ENCODE data around the gene MROH7.

MROH7 gene

GRCh38 chr1:54653036-54653435 lies 11.4 kb downstream of the MROH7 start:
- no peak for DNase-seq

GRCh38 chr1:54658164-54658913 lies 16.8 kb downstream of the MROH7 start:
- DNase-seq: no peak

GRCh38 chr1:54663725-54664124 lies 22.1 kb downstream of the MROH7 start:
- DNase-seq: no peak

GRCh38 chr1:54664364-54664763 lies 22.8 kb downstream of the MROH7 start:
- DNase-seq: no peak

- no peak for DNase-seq
These were observed 24.3 kb downstream of the MROH7 start for GRCh38 chr1:54665852-54666251.

GRCh38 chr1:54666333-54666732 lies 24.7 kb downstream of the MROH7 start:
- no peak for DNase-seq

GRCh38 chr1:54667797-54668196 lies 26.2 kb downstream of the MROH7 start:
- DNase-seq: no peak

- DNase-seq: no peak
These were observed 27.0 kb downstream of the MROH7 start for GRCh38 chr1:54668567-54668966.

GRCh38 chr1:54671985-54672608 lies 30.5 kb downstream of the MROH7 start:
- peak; percentile 2 for DNase-seq

GRCh38 chr1:54678776-54679643 lies 37.4 kb downstream of the MROH7 start:
- no peak for DNase-seq

- no peak for DNase-seq
These were observed 38.1 kb downstream of the MROH7 start for GRCh38 chr1:54679706-54680105.

- no peak for DNase-seq
These were observed 38.8 kb downstream of the MROH7 start for GRCh38 chr1:54680387-54680786.

- DNase-seq: peak; percentile 13
These were observed 39.8 kb downstream of the MROH7 start for GRCh38 chr1:54681358-54681757.

GRCh38 chr1:54683453-54683852 lies 41.9 kb downstream of the MROH7 start:
- no peak for DNase-seq

- DNase-seq: no peak
These were observed 43.8 kb downstream of the MROH7 start for GRCh38 chr1:54685335-54685905.

GRCh38 chr1:54686155-54686554 lies 44.6 kb downstream of the MROH7 start:
- DNase-seq: no peak

GRCh38 chr1:54694771-54695170 lies 53.2 kb downstream of the MROH7 start:
- no peak for DNase-seq

GRCh38 chr1:54695221-54695620 lies 53.6 kb downstream of the MROH7 start:
- DNase-seq: no peak

- DNase-seq: no peak
These were observed 54.2 kb downstream of the MROH7 start for GRCh38 chr1:54695764-54696163.

GRCh38 chr1:54696262-54696661 lies 54.7 kb downstream of the MROH7 start:
- no peak for DNase-seq

GRCh38 chr1:54697896-54698295 lies 56.3 kb downstream of the MROH7 start:
- no peak for DNase-seq

- no peak for DNase-seq
These were observed 56.8 kb downstream of the MROH7 start for GRCh38 chr1:54698346-54698745.

- DNase-seq: no peak
These were observed 58.4 kb downstream of the MROH7 start for GRCh38 chr1:54699936-54700525.
